ENCODE results near the gene TREX2. TPM values are rescaled to one million over a fixed set of nuclear protein-coding genes. Genes with fewer than 3 reads are reported as not detected.

Gene TREX2
- total and polyA plus RNA-seq, 2 of the 4 experiments (the other 2 are of a cell fraction), result 0.36 to 0.84 TPM

- Histone ChIP-seq H4K5ac (ENCODE audit: low read depth, low read length) (peak within 1 kb of the TSS; percentile 39; the same call in 1 of the 2 replicates), H3K4me3 (ENCODE audit: insufficient read depth, low read depth, low read length) (peak within 1 kb of the TSS; percentile 75), H4K8ac (ENCODE audit: low read depth in 2 of 2, low read length in 2 of 2) (peak within 1 kb of the TSS in 1 of 2 experiments; percentile 80; a peak in 2 of 4 replicates), H2BK120ac (ENCODE audit: low read depth, low read length) (peak within 1 kb of the TSS; percentile 10; the same call in 1 of the 2 replicates), H2BK5ac (ENCODE audit: low read depth, low read length, poor library complexity, severe bottlenecking) (no peak within 1 kb of the TSS), H3K27me3 (ENCODE audit: control insufficient read depth, insufficient read depth, low read length) (no peaks in the 10 kb centered on the region), H3K18ac (ENCODE audit: low read depth, low read length) (peak within 1 kb of the TSS; percentile 7; the same call in 1 of the 2 replicates), H2AK5ac (ENCODE audit: low read depth, low read length) (peak within 1 kb of the TSS; percentile 49; the same call in 1 of the 2 replicates), H4K20me1 (ENCODE audit: insufficient read depth, low read length) (no peaks in the 10 kb centered on the region), H2BK15ac (ENCODE audit: low read depth, low read length) (no peak within 1 kb of the TSS), H2AK9ac (replicated peaks; ENCODE audit: low read depth, low read length, poor library complexity) (peak within 1 kb of the TSS; percentile 92), H3K4ac (ENCODE audit: low read depth, low read length) (peak within 1 kb of the TSS; percentile 72), H3K4me2 (ENCODE audit: low read depth, low read length) (peak within 1 kb of the TSS; percentile 96), H3K14ac (replicated peaks; ENCODE audit: low read depth, low read length) (no peak within 1 kb of the TSS), H2AFZ (replicated peaks; ENCODE audit: low read length, poor library complexity) (peak within 1 kb of the TSS; percentile 90), H3K23ac (ENCODE audit: low read depth, low read length) (no peak within 1 kb of the TSS), H3K9ac (ENCODE audit: low read depth, low read length) (peak within 1 kb of the TSS; percentile 44; the same call in 1 of the 2 replicates), H3K36me3 (ENCODE audit: control insufficient read depth, insufficient read depth, low read length) (no peaks in the 10 kb centered on the region), H3K4me1 (ENCODE audit: control insufficient read depth, insufficient read depth, low read length) (peaks cover 17% of the 10 kb centered on the region), H3K79me1 (ENCODE audit: low read depth in 1 of 2, low read length in 2 of 2) (peaks cover 0 to 11% of the 10 kb centered on the region in 2 experiments; a peak in 2 of 4 replicates), H3K56ac (ENCODE audit: extremely low read depth, insufficient read depth, low read length) (no peak within 1 kb of the TSS; the same call in 1 of the 2 replicates), H2BK20ac (ENCODE audit: low read depth, low read length) (no peak within 1 kb of the TSS), H3K27ac (ENCODE audit: insufficient read depth, low read length) (peak within 1 kb of the TSS; percentile 29), H3K9me3 (ENCODE audit: control insufficient read depth, insufficient read depth, low read length) (no peaks in the 10 kb centered on the region), H3K9me1 (ENCODE audit: insufficient read depth, low read length) (0 out of 2 replicates have a peak, but pooled peaks cover 6% of the 10 kb centered on the region), H4K91ac (ENCODE audit: insufficient read depth, low read depth, low read length) (no peak within 1 kb of the TSS)
- peak; percentile 84 for DNase-seq
- dilution Hi-C loops (cut with HindIII; ENCODE audit: low sequenced_read_pairs, unreplicated experiment) (no loop called here), in situ Hi-C loops (cut with MboI; ENCODE audit: low sequenced_read_pairs) (loop anchor here (25.0 kb wide), 1 partner anchor 433 kb away; no protein-coding TSS in a partner anchor), intact Hi-C loops (cut with micrococcal nuclease) (loop anchor here (1.0 kb wide), 2 partner anchors 25 to 37 kb away; no protein-coding TSS in a partner anchor)
- TF ChIP-seq RAD21 (IDR thresholded peaks at IDR 0.05; ENCODE audit: low read length), result peak; percentile 86
- TF ChIP-seq, protein P1, sequence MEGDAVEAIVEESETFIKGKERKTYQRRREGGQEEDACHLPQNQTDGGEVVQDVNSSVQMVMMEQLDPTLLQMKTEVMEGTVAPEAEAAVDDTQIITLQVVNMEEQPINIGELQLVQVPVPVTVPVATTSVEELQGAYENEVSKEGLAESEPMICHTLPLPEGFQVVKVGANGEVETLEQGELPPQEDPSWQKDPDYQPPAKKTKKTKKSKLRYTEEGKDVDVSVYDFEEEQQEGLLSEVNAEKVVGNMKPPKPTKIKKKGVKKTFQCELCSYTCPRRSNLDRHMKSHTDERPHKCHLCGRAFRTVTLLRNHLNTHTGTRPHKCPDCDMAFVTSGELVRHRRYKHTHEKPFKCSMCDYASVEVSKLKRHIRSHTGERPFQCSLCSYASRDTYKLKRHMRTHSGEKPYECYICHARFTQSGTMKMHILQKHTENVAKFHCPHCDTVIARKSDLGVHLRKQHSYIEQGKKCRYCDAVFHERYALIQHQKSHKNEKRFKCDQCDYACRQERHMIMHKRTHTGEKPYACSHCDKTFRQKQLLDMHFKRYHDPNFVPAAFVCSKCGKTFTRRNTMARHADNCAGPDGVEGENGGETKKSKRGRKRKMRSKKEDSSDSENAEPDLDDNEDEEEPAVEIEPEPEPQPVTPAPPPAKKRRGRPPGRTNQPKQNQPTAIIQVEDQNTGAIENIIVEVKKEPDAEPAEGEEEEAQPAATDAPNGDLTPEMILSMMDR (conservative IDR thresholded peaks at IDR 0.05; ENCODE audit: low read depth, low read length), result peak; percentile 98
- TF ChIP-seq CEBPB (IDR thresholded peaks at IDR 0.05; ENCODE audit: low read depth, low read length), result no peak
- TF ChIP-seq SMC3 (IDR thresholded peaks at IDR 0.05; ENCODE audit: low read depth, low read length), result peak; percentile 84
- TF ChIP-seq MAFK (IDR thresholded peaks at IDR 0.05; ENCODE audit: low read depth, low read length), result no peak
- no peak for TF ChIP-seq CHD1 (IDR thresholded peaks at IDR 0.05; ENCODE audit: low read depth, low read length)
- no peak; the same call in 1 of the 2 replicates for TF ChIP-seq MAZ (IDR thresholded peaks at IDR 0.05; ENCODE audit: borderline replicate concordance, low read depth, low read length)
- BruUV-seq (replicated peaks), result no TSS peak
- POLR2A ChIA-PET (ENCODE audit: unreplicated experiment), result interaction anchor here (0.6 kb wide), 1 partner anchor 24 kb away, joined by 3 read pairs; the partner anchor contains the start of gene BGN
- CTCF ChIA-PET, result interaction anchor here (0.6 to 2.3 kb wide), 5 partner anchors 9 to 36 kb away, joined by 3 to 10 read pairs (median 7); partner anchors contain the start of gene BGN
- peak; percentile 91 for ATAC-seq (ENCODE audit: low read depth)
- 44% methylated on average over 6 of the region's 70 CpGs; no CpG with 5 or more reads in 1 of the 2 experiments for WGBS, 2 experiments (ENCODE audit: extremely low coverage in 2 of 2, insufficient read length in 1 of 2)
Measured at GRCh38 chrX:153470411-153471363, 24.8 kb upstream of the TREX2 start, which contains the start of gene HAUS7. TSS of gene HAUS7 (minus strand) at chrX:153470576. CDS start at chrX:153470557, 19 bp downstream.

Measured in IMR-90 (cell line).